Stimulated activated CD4-positive, alpha-beta T cell treated with anti-CD3 and anti-CD28 coated beads, Interleukin-1b, Interleukin-23, amount 100 ng/mL, for 4 hours (primary cell): ENCODE measurements around the gene ZDHHC12.

Experiments used
- DNase-seq, 2 donors: peaks; one replicate each; pipeline ENCODE4 v3.0.0-alpha.2; 2020; ENCODE audit warnings: low read depth in 2 of 2

Gene ZDHHC12

DNA sequence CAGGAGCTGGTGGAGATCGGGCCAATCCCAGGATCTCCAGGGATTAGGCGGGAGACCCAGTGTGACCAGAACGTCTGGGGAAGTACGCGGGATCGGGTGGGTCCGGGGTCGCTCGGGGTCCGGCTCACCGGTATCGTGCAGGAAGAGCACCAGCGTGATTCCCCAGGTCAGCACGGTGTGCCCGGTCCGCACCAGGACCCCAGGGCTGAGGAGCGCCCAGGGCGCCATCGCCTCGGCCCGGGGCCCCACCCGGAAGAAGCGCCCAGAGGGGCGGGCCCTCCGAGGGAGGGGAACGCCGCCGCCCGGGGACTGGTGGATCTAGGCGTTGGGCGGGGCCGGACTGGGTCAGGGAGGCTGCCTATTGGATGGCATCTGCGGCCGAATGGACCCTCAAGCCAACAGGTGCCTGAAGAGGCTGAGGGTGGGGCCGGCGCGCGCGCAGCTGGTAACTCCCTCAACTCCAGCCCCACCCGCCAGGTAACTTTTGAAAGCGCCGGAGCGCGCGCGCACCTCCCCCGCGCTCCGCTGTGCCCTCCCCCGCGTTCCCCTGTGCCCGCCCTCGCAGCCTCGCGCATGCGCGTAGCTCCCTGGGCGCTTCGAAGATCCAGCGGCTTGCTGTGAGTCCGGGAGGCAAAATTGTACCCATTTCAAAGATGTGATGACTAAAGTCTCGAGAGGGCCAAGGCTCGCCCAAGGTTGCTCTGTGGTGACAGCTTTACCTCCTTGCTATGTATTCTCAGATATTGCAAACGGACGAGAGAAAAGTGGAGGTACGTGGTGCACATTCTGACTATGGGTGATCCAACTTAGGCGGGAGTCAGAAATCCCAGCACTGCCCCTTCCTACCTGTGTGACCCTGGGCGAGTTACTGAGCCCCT, at the start of gene ZDHHC12:
ZDHHC12 (minus strand) TSS at position 262 of the 878 bp plus-strand sequence; CDS start at position 228, 34 bp downstream.
- peak; percentile 97 to 98 for DNase-seq

GRCh38 chr9:128773049-128773448, 49.1 kb upstream of the ZDHHC12 start:
- DNase-seq = no peak

GRCh38 chr9:128771745-128772519, 48.0 kb upstream of the ZDHHC12 start, which contains the start of gene ZER1:
Gene ZER1, minus strand, starts transcription at chr9:128771927. Its CDS starts 16,362 bp downstream, at chr9:128755565.
- peak; percentile 90 to 95 for DNase-seq

DNA sequence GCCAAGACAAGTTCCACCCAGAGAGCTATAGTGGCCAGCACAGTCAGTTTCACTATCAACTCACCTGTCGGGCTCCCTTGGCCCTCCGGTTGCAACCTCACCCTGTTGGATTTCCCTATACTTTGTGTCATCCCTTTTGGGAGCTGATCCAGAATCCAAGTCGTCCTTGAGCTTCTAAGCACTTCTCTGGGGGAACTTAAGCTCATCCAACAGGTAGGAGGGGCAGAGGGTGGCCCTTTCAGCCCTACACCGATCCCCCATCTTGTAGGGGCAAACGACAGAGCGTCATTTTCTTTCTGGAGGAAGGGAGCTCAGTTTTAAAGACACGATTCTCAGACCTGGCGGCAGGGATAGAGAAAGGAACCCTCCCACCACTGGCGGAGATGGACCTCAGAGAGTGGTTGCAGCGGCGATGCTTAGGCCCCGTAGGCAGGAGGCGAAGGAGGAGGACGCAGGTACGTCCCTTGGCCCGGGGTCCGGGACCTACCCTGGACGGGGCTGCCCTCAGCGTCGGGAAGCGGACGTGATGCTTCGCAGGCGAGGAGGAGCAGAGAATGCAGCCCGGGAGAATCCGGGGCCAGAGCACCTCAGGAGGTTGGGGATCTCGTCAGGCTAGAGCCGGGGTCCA, 47.3 kb upstream of the ZDHHC12 start:
- no peak for DNase-seq

DNA sequence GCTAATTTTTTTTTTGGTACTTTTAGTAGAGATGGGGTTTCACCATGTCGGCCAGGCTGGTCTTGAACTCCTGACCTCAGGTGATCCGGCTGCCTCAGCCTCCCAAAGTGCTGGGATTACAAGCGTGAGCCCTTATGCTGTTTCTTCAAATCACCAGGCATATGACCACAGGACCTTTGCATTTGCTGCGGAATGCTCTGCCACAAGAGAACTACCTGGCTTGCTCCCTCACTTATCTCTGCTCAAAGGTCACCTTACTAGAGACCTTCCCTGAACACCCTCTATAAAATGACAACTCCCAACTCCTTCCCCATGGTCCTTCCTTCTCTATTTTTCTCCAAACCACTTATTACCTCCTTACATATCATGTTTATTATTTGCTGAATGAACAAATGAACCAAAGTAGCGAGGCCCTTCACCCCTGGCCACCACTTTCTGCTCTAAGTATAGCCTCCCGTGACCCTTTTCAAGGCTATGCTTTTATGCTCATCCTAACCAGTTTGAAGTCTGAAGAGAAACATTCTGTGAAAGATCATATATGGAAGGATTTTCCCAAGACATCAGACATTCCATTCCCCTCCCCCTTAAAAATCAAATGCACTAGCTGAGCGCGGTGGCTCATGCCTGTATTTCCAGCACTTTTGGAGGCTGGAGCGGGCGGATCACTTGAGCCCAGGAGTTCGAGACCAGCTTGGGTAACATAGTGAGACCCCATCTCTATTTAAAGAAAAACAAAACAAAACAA, 46.5 kb upstream of the ZDHHC12 start:
- DNase-seq = no peak

GRCh38 chr9:128768606-128769005, 44.7 kb upstream of the ZDHHC12 start:
- DNase-seq = no peak

DNA sequence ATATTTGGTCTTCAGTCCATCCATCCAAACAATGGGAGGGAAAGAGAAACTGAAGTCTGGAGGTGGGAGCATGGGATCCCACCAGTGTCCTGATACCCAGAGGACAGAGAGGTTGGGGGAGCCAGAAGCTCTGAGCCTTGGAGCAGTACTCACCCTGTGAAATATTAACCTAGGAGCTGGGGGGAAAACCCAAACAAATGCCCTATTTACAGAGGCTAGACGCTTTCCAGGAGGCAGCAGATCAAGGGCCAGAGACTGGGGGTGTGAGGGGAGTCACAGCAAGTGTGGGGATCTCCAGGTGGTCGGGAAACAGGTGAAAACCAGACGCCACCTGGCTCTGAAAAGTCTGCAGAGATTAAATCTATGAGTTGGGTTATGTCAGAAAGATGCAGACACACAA, 41.6 kb upstream of the ZDHHC12 start:
- no peak for DNase-seq

- DNase-seq = no peak
These were observed 40.4 kb upstream of the ZDHHC12 start for GRCh38 chr9:128764361-128764760.

- no peak for DNase-seq
These were observed 38.9 kb upstream of the ZDHHC12 start for GRCh38 chr9:128762671-128763449.

- no peak for DNase-seq
These were observed 33.7 kb upstream of the ZDHHC12 start for GRCh38 chr9:128757602-128758001.

DNA sequence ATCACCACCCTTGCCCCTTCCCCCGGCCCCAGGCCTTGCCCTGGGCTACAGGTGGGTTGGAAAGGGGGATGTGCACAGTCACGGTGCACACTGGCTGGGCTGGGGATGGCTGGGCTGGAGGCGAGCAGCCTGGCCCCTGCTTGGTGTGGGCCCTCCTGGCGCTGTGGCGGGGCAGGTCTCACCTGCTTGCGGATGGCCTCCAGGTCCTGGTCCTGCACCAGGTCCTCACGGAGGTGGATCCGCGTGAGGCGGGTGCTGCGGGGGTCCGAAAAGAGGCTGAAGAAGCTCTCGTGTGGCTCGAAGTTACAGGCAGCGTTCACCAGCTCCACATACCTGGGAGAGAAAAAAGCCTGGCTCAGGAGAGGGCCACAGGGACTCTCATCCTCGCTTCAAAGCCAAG, 29.7 kb upstream of the ZDHHC12 start:
- no peak for DNase-seq

GRCh38 chr9:128750926-128751595, 27.1 kb upstream of the ZDHHC12 start:
- DNase-seq = no peak

DNA sequence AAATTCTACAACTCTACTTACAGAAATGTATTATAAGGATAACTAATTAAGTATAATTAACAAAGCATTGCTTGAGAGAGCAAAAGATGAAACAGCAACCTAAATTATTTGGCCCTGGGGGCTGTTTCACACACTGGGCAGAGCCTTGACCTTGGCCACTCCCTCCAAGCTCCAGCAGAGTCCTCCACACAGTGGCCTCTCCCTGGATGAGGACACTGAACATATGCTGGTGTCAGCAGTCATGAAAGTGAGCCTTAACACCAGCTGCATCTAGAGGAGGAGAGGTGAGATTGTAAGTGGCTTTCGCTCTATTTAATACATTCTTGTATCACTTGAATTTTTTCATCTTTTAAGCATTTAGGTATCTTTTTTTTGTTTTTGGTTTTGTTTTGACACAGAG, 23.3 kb upstream of the ZDHHC12 start:
- no peak for DNase-seq

DNA sequence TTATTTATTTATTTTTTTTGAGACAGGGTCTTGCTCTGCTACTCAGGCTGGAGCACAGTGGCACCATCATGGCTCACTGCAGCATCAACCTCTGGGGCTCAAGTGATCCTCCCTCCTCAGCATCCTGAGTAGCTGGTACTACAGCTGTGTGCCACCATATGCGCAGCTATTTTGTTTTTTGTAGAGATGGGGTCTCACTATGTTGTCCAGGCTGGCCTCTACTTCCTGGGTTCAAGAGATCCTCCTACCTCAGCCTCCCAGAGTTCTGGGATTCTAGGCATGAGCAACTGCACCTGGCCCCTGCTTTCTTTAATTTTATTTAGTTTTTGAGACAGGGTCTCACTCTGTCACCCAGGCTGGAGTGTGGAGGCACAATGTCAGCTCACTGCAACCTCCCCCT, 19.5 kb upstream of the ZDHHC12 start:
- no peak for DNase-seq

DNA sequence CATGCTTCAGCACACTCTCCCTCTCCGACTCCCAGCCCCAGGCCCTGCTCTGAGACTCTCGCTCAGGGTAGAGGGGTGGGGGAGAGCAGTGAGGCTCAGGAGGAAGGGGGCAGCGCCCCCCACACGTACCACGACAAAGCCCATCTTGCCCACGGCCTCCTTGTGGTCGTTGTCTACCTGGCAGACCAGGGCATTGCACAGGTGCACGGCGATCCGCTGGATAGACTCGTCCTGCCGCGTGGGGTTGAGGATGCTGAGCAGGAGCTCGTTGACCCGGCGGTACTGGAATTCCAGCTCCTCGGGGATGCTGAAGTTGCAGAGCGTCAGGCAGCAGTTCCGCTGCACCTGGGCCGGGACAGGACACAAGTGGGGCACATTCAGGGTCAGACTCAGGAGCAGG, 18.5 kb upstream of the ZDHHC12 start:
- no peak for DNase-seq

DNA sequence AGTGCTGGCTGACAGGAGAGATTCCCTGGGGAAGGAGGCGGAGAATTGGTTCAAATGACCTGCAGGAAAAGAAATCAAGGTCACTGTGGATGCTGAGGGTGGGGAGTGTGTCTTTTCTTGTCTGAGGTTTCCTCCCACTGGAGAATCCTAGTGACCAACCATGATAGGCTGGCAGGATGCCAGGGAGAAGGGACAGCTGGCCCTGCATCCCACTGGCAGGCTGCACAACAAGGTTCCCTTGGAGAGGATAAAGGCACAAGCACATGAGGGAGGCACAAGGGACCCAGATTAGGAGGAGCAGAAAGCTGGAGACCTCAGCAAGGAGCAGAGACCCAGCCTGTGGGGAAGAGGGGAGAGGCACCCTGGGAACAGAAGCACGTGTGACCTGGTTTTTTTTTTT, 11.4 kb upstream of the ZDHHC12 start:
- no peak for DNase-seq

DNA sequence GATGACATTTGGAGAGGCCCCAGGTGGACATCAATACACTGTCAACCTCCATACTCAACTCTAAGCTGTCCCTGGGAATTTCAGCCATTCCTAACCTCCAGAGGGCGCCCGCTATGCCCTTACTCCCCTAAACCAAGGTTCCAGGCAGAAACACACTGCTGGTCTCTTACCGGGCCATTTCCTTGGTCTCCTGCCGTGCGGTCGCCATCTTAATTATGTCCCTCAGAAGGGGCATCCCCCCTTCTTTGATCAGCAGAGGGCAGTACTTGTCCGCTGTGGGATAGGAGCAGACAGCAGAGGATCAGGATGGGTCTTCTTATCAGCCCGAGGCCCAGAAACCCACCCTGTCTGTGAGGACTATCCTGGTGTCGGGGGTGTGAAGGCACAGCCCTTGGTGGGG, 9.3 kb upstream of the ZDHHC12 start:
- no peak for DNase-seq

DNA sequence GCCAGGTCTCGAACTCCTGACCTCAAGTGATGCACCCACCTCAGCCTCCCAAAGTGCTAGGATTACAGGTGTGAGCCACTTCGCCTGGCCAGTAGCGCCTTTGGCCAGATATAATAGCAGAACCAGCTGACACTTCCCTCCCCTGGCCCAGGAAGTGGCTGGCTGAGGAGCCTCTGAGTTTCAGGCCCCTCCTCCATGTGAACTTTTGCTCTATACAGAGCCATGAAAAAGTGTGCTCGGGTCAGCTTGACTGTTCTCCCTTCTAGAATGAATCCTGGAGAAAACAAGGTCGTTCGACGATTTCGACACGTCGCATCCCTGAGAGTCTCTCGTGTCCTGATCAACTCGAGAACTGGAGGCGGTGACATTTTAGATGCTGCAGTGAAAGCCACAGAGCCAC, 8.6 kb upstream of the ZDHHC12 start:
- no peak for DNase-seq

GRCh38 chr9:128731691-128732090, 7.8 kb upstream of the ZDHHC12 start:
- DNase-seq = no peak

DNA sequence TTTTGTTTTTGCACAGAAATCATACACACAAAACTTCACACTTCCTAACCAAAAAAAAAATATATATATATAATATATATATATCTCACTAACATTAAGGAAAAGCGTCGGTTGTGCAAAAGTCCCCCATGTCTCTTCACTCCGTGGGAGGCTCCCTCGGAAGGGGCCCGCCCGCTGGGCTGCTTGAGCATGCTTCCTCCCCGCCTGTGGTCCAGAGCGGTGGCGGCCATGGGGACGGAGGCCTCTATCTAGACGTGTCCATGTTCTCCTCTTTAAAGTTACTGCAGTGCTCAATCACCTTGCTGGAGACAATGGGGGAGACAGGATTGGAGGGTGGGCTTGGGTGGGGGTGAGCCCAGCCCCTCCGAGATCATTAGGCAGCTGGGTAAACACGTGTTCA, 7.2 kb upstream of the ZDHHC12 start:
- DNase-seq = no peak
